Measurements from ENCODE around the gene MIPOL1. TPM values are rescaled to one million over a fixed set of nuclear protein-coding genes. Genes with fewer than 3 reads are reported as not detected.

MIPOL1 gene
- total and polyA plus RNA-seq, 2 of the 13 experiments (the other 11 are each of a cell fraction or from before 2014, with no cell fraction given): 8.6 to 34.2 TPM

DNA sequence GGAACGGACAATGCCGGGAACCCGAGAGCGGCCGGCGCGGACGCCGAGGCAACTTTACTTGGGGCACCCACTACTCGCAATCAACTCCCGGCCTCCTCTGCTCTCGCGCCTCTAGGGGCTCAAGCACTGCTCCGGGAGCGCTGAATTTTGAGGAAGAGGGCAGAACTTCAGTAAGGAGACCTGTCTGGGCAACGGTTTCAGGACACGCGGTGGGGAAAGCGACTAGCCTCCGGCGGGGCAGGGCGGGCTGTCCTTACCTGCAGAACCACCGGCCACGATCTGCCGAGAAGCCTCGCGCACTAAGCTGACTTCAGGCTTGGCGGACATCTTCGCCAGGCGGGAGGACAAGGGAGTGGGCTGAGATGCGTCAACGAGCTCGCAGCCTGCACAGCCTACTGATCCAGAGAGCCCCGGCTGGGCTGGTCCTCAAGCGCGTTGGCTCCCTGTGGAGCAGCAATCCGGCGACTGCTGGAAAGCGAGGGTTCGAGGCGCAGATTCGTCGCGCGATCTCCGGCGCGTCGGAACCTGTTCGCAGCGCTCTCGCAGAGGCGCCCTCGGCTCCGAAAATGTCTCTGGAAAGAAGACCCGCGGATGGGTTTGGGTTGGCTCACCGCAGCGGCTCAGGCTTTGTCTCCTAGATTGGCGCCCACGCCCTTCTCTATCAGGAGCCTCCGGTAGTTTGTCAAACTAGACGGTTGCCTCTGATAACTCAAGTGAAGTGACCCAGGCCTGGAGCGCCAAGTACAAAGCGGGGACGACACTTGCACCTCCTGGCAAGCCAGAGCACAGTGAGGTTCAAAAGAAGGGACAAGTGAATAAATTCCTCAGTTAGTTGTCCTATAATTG lies 25.5 kb upstream of the MIPOL1 start, which contains the start of gene SLC25A21 (continued):
- TF ChIP-seq, protein P1, sequence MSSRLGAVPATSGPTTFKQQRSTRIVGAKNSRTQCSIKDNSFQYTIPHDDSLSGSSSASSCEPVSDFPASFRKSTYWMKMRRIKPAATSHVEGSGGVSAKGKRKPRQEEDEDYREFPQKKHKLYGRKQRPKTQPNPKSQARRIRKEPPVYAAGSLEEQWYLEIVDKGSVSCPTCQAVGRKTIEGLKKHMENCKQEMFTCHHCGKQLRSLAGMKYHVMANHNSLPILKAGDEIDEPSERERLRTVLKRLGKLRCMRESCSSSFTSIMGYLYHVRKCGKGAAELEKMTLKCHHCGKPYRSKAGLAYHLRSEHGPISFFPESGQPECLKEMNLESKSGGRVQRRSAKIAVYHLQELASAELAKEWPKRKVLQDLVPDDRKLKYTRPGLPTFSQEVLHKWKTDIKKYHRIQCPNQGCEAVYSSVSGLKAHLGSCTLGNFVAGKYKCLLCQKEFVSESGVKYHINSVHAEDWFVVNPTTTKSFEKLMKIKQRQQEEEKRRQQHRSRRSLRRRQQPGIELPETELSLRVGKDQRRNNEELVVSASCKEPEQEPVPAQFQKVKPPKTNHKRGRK (CRISPR knock-in tag; IDR thresholded peaks at IDR 0.05): peak; percentile 97
- TF ChIP-seq CBX1 (IDR thresholded peaks at IDR 0.05; ENCODE audit: low read depth) (peak; percentile 98), ZNF224 (CRISPR knock-in tag; IDR thresholded peaks at IDR 0.05) (peak; percentile 100), ATM (IDR thresholded peaks at IDR 0.05; ENCODE audit: borderline replicate concordance) (no peak), FOXA1 (IDR thresholded peaks at IDR 0.05) (no peak), FOXA1 (CRISPR knock-in tag; IDR thresholded peaks at IDR 0.05) (peak; percentile 33; the same call in 1 of the 2 replicates), ZNF776 (CRISPR knock-in tag; IDR thresholded peaks at IDR 0.05) (peak; percentile 99), NFE2 (CRISPR knock-in tag; IDR thresholded peaks at IDR 0.05) (no peak), ZNF230 (CRISPR knock-in tag; IDR thresholded peaks at IDR 0.05) (peak; percentile 99), FOXP1 (IDR thresholded peaks at IDR 0.05) (no peak), FOXP1 (CRISPR knock-in tag; IDR thresholded peaks at IDR 0.05) (peak; percentile 34; the same call in 1 of the 2 replicates), SMC3 (IDR thresholded peaks at IDR 0.05; ENCODE audit: low read length) (no peak), ARNT2 (CRISPR knock-in tag; IDR thresholded peaks at IDR 0.05; ENCODE audit: low read depth) (peak; percentile 97), TOPORS (CRISPR knock-in tag; IDR thresholded peaks at IDR 0.05) (peak; percentile 96), GZF1 (CRISPR knock-in tag; IDR thresholded peaks at IDR 0.05) (peak; percentile 93), RAD51 (IDR thresholded peaks at IDR 0.05; ENCODE audit: borderline replicate concordance) (no peak)
- TF ChIP-seq, protein P2, sequence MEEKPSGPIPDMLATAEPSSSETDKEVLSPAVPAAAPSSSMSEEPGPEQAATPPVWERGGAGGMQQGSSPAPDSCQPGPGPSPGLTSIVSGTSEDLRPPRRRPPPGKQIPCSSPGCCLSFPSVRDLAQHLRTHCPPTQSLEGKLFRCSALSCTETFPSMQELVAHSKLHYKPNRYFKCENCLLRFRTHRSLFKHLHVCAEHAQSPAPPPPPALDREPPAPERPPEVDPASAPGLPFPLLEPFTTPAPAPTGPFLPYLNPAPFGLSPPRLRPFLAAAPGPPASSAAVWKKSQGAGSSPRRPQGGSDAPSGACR (CRISPR knock-in tag; IDR thresholded peaks at IDR 0.05): peak; percentile 88
- TF ChIP-seq, protein P3, sequence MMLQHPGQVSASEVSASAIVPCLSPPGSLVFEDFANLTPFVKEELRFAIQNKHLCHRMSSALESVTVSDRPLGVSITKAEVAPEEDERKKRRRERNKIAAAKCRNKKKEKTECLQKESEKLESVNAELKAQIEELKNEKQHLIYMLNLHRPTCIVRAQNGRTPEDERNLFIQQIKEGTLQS (CRISPR knock-in tag; IDR thresholded peaks at IDR 0.05): peak; percentile 47
- TF ChIP-seq, protein P4, sequence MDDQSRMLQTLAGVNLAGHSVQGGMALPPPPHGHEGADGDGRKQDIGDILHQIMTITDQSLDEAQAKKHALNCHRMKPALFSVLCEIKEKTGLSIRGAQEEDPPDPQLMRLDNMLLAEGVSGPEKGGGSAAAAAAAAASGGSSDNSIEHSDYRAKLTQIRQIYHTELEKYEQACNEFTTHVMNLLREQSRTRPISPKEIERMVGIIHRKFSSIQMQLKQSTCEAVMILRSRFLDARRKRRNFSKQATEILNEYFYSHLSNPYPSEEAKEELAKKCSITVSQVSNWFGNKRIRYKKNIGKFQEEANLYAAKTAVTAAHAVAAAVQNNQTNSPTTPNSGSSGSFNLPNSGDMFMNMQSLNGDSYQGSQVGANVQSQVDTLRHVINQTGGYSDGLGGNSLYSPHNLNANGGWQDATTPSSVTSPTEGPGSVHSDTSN (CRISPR knock-in tag; IDR thresholded peaks at IDR 0.05; ENCODE audit: borderline replicate concordance): no peak; the same call in 1 of the 2 replicates
- TF ChIP-seq, protein P5, sequence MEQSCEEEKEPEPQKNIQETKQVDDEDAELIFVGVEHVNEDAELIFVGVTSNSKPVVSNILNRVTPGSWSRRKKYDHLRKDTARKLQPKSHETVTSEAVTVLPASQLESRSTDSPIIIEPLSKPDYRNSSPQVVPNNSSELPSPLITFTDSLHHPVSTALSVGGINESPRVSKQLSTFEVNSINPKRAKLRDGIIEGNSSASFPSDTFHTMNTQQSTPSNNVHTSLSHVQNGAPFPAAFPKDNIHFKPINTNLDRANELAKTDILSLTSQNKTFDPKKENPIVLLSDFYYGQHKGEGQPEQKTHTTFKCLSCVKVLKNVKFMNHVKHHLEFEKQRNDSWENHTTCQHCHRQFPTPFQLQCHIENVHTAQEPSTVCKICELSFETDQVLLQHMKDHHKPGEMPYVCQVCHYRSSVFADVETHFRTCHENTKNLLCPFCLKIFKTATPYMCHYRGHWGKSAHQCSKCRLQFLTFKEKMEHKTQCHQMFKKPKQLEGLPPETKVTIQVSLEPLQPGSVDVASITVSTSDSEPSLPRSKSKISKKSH (CRISPR knock-in tag; IDR thresholded peaks at IDR 0.05; ENCODE audit: borderline replicate concordance): peak; percentile 100
- TF ChIP-seq, protein P6, sequence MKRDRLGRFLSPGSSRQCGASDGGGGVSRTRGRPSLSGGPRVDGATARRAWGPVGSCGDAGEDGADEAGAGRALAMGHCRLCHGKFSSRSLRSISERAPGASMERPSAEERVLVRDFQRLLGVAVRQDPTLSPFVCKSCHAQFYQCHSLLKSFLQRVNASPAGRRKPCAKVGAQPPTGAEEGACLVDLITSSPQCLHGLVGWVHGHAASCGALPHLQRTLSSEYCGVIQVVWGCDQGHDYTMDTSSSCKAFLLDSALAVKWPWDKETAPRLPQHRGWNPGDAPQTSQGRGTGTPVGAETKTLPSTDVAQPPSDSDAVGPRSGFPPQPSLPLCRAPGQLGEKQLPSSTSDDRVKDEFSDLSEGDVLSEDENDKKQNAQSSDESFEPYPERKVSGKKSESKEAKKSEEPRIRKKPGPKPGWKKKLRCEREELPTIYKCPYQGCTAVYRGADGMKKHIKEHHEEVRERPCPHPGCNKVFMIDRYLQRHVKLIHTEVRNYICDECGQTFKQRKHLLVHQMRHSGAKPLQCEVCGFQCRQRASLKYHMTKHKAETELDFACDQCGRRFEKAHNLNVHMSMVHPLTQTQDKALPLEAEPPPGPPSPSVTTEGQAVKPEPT (CRISPR knock-in tag; IDR thresholded peaks at IDR 0.05; ENCODE audit: low read depth): peak; percentile 98
- TF ChIP-seq, protein P7, sequence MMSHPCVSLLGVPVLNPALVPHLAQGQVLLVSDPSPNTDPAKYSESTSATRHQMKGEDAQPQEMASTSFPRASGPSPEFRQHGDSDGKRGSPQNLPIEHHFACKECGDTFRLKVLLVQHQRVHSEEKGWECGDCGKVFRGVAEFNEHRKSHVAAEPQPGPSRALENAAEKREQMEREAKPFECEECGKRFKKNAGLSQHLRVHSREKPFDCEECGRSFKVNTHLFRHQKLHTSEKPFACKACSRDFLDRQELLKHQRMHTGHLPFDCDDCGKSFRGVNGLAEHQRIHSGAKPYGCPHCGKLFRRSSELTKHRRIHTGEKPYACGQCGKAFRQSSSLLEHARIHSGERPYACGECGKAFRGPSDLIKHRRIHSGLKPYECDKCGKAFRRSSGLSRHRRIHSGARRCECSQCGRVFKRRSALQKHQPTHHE (CRISPR knock-in tag; IDR thresholded peaks at IDR 0.05; ENCODE audit: borderline replicate concordance): peak; percentile 100
